G401 (cell line): Measurements from ENCODE around the gene PHPT1. TPM values are rescaled to one million over a fixed set of nuclear protein-coding genes. Genes with fewer than 3 reads are reported as not detected.
A peak's percentile ranks its signal among the peaks of the same experiment; 100 is the strongest.
"Not testable (repeated sequence)": the region's sequence is repeated elsewhere in the genome, so short reads cannot be mapped to it uniquely, and the experiment has no call there.

Experiments
- DNase-seq: peaks from one replicate; pipeline ENCODE4 v3.0.0-alpha.2; 2015; ENCODE audit warnings: low spot score
- in situ Hi-C: cut with HindIII; loops from 2 replicates; pipeline ENCODE4 v1.10.0; 2016; ENCODE audit warnings: low sequenced_read_pairs, mixed read lengths
- total RNA-seq: library from RNA; depleted of rRNA; stranded (reverse); fragments of >200 nt; shearing (Covaris generic); gene quantifications from 2 replicates; pipeline ENCODE4 v1.2.3, GENCODE V29; 2014

The PHPT1 gene
- total RNA-seq, 1 experiment from 2014 or later: 139 TPM

DNA sequence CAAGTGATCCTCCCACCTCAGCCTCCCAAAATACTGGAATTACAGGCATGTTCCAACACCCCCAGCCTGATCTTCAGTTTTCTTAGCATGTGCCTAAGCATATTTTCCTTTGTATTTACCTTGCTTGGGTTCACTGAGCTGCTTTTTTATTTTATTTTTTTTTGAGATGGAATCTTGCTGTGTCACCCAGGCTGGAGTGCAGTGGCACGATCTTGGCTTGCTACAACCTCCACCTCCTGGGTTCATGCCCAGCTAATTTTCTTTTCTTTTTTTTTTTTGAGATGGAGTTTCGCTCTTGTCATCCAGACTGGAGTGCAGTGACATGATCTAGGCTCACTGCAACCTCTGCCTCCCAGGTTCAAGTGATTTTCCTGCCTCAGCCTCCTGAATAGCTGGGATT lies 20.4 kb downstream of the PHPT1 start:
- in situ Hi-C loops, DNase-seq: not testable (repeated sequence)

DNA sequence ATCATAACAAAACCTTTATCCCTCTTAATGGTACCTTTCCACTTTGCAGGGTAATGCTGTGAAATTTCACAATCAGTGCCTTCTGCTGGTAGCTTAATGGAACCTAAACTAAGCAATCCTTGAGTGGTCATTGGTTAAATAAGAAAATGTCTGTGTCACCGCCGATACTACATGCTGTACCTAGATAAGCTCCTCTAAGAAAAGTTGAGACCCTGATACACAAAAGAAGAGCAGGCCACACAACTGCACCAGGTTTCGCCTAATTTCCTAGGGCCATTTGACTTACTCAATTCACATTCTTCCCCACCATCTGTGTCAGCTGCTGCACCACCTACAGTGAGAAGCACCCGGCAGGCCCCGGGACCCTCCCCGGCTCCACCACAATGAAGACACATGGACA lies 25.9 kb downstream of the PHPT1 start:
- DNase-seq: no peak
- in situ Hi-C loops: no loop called here

DNA sequence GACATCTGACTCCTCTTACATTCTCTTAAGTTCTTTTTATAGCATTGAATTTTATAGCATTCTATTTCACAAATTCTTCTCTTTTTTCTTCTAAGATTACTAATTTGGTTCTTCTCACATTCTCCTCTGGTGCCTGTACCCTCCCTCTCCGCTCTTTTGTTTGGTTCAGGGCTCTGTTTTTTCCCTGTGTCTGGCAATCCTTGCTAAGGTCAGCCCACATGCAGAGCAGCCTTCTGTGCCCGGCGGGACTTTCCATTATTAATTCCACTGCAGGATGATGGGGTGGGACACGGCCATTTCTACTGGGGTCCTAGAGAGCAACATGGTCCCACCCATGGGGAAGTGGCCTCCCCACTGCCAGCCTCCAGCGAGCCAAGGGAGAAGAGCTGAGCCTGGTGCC lies 27.3 kb downstream of the PHPT1 start:
- in situ Hi-C loops: no loop called here

DNA sequence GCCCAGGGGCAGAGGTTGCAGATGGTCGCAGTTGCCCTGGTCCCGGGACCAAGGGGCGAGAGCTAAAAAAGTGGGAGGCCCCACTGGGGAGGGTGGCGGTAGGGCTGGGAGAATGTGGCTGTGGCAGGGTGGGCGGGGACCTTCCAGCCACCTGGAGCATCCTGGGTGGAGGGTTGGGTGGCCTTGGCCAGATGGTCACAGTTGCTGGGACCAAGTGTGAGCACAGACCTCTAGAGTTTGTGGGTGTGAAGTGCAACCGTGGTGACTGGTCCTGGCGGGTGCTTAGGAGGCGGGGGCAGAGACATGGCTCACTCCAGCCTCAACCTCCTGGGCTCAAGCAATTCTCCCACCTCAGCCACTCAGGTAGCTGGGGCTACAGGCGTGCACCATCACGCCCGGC lies 31.4 kb downstream of the PHPT1 start:
- in situ Hi-C loops: loop anchor here (10.0 kb wide), 1 partner anchor 54 kb away; no protein-coding TSS in a partner anchor
- DNase-seq: no peak

More for the DNA sequence above, 27.3 kb downstream of the PHPT1 start:
- peak; percentile 85 for DNase-seq

DNA sequence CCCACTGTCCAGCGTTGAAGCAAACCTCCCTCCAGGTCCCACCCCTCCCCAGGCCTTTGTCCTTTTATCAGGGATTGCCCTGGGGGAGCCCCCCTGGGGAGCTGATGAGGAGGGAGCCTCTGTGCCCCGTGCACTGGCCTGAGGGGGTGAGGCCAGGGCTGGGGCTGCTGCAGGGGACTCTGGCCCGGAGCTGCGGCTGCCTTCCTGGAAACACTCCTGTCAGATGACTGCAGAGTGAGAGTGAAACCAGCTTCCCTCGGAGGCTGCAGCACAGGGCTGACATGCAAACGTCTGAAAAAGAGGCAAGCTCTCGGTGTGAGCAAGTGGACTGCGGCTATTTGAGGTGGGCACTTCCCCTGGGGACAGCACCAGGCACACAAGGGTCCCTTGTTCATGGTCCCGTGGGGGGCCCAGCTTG lies 32.5 kb downstream of the PHPT1 start:
- in situ Hi-C loops: loop anchor here (10.0 kb wide), 1 partner anchor 53 kb away; no protein-coding TSS in a partner anchor
- DNase-seq: no peak

DNA sequence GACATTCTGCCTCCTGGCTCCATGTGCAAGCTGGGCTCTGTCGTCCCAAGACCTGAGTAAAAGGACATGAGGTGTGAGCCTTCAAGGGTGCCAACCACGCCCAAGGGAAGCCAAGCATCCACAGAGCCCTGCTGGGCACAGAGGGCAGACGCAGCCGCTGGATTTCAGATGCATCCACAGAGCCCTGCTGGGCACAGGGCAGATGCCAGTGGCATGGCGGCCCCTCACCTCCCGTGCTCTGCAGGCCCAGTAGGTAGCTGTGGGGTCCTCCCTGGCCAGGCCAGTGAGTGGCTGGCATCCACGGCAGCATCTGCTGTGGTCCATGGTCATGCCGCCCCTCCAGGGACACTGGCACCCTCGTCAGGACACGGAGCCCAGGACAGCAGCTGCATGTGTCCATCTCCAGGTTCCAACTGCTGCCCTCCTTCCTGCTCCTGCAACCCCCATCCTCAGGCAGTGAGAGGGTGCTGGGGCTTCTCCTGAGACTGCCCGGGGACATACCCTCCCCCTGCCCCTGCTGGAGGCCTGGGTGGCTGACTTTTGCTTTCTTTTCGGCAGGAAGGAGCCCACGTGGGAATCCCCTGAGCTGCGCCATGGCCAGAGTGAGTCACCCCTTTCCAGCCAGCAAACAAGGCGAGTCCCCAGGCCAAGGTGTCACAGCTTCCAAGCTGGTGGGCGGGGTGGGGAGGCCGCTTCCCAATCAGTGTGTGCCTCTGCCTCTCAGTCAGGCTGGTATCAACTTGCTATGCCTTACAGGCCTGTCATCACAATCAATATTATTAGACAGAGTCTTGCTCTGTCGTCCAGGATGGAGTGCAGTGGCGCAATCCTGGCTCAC lies 33.1 kb downstream of the PHPT1 start:
- in situ Hi-C loops: loop anchor here (10.0 kb wide), 1 partner anchor 52 kb away; no protein-coding TSS in a partner anchor
- DNase-seq: no peak

DNA sequence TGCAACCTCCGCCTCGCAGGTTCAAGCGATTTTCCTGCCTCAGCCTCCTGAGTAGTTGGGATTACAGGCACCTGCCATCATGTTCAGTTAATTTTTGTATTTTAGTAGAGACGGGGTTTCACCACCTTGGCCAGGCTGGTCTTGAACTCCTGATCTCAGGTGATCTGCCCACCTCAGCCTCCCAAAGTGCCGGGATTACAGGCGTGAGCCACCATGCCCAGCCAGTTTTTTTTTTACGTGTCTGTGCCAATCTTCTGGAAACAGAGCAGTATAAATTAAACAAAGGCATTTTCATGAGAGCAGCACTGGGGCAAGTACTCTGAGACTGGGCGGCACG lies 33.7 kb downstream of the PHPT1 start:
- not testable (repeated sequence) for DNase-seq
- in situ Hi-C loops: loop anchor here (10.0 kb wide), 1 partner anchor 52 kb away; no protein-coding TSS in a partner anchor

DNA sequence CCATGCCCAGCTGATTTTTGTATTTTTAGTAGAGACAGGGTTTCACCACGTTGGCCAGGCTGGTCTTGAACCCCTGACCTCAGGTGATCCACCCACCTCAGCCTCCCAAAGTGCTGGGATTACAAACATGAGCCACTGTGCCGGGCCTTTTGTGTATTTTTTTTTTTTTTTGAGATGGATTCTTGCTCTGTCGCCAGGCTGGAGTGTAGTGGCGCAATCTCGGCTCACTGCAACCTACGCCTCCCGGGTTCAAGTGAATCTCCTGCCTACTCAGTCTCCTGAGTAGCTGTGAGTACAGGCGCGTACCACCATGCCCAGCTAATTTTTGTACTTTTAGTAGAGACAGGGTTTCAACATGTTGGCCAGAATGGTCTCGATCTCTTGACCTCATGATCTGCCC lies 34.5 kb downstream of the PHPT1 start:
- in situ Hi-C loops: loop anchor here (10.0 kb wide), 1 partner anchor 51 kb away; no protein-coding TSS in a partner anchor
- not testable (repeated sequence) for DNase-seq

DNA sequence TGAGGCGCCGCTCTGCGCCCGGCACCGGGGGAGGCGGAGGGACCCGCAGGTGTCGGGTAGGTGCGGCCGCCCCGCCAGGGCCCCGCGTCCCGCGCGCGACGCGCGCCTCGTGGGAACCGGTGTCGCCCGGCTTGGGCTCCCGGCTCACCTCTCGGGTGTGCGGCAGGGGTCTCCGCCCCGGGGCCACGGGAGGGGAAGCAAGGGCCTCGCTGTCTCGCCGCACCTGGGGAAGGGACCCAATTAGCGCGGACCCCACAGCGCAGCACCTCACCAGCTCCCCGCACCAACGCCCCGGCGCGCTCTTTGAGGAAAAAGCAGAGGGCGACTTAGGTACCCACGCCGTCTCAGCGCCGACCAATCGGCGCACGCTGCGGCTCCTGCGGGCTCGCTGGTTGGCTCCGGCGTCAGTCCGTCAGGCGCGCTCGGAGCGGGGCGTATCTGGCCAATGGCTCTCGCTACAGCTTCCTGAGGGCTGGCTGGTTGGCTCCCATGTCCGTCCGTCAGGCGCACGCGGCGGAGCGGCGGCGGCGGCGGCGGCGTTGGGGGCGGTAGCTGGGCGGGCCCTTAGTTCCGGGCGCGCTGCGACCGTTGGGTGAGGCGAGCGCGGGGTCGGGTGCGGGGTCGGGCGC lies 36.9 kb downstream of the PHPT1 start, which contains the start of gene TRAF2:
TRAF2 (plus strand) TSS at position 567 of the 629 bp plus-strand sequence. CDS start 12,225 bp downstream, outside the sequence.
- in situ Hi-C loops: loop anchor here (10.0 kb wide), 1 partner anchor 49 kb away; no protein-coding TSS in a partner anchor
- DNase-seq: peak; percentile 98

DNA sequence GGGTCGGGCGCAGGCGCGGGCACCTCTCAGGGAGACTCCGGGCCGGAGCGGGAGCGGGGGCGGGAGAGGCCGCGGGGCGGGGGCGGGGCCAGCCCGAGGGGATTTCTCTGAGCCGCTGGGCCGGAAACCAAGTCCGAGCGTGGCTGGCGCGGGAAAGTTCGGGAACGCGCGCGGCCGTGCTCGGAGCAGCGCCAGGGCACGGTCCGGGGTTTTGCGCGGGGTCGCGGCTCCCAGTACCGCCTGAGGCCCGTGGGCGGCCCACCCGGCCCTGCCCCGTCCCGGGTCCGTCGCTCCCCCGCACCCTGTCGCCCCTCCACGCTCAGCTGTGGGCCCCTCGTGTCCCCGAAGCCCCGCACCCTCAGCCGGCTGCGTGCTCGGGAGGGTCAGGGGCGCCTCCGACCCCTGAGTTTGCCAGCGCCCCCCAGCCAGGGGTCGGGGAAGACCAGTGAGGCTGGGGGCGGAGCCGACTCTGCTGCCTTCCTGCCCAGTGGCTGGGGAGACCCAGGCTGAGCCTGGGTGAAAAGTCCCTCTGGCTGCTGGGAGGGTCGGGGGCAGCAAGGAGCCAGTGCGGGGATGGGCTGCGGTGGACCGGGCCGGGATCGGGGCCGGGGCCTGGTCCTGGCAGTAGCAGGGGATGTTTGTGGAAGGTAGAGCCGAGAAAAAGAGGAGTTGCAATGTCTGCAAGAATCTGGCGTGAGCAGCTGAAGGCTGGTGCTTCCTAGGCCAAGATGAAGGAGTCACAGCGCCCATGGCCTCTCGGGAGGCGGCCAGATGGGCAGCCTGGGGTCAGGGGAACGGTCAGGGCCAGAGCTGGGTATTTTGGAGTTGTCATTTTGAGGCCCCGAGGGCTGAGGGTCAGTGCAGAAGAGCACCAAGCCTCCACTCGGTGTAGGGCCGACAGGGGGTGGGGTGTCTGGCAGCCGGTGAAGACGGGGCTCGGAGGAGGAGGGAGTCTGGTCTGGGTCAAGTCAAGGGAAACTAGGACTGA lies 37.7 kb downstream of the PHPT1 start:
- in situ Hi-C loops: loop anchor here (10.0 kb wide), 1 partner anchor 48 kb away; no protein-coding TSS in a partner anchor

DNA sequence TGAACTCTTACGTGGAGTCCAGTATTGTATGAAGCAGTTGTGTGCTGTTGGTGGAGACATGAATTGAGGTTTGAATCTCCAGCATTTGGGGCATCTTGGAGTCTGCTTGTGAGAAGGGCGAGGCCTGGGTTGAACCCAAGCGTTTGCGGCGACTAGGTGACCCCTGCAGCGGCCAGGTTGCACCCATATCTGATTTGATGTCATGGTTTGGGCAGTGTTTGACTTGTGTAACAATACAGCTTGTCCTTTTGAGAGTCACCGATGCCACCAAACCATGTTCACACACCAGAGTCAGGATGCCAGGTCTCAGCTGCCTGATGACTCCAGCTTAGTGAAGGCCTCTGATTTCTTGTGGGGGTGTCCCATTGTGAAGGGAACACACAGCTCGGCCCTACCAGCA lies 39.2 kb downstream of the PHPT1 start:
- no peak for DNase-seq
- in situ Hi-C loops: loop anchor here (10.0 kb wide), 1 partner anchor 46 kb away; no protein-coding TSS in a partner anchor

More for the DNA sequence above, 37.7 kb downstream of the PHPT1 start:
- no peak for DNase-seq

DNA sequence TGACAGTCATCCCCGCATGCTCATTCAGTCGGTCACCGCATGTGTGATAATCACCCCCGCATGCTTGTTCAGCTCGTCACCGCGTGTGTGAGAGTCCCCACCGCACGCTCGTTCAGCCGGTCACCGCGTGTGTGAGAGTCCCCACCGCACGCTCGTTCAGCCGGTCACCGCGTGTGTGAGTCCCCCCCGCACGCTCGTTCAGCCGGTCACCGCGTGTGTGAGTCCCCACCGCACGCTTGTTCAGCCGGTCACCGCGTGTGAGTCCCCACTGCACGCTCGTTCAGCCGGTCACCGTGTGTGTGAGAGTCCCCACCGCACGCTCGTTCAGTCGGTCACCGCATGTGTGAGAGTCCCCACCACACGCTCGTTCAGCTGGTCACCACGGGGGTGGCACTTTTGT lies 40.6 kb downstream of the PHPT1 start:
- in situ Hi-C loops: loop anchor here (10.0 kb wide), 1 partner anchor 45 kb away; no protein-coding TSS in a partner anchor
- DNase-seq: no peak

DNA sequence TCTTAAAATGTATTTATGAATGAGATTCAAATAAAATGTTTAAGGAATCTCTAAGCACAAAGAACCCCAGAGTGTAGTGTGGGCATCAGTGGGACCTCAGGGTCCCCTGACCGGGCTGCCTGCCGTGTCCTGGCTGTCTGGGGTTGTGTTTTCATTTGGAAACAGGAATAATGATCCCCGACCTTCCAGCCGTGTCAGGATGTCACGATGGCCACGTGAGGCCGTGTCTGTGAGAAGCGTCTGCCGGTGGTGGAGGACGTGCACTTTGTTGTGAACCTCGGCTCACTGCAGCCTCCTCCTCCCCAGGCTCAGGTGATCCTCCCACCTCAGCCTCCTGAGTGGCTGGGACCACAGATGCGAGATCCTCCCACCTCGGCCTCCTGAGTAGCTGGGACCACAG lies 41.5 kb downstream of the PHPT1 start:
- in situ Hi-C loops: no loop called here

DNA sequence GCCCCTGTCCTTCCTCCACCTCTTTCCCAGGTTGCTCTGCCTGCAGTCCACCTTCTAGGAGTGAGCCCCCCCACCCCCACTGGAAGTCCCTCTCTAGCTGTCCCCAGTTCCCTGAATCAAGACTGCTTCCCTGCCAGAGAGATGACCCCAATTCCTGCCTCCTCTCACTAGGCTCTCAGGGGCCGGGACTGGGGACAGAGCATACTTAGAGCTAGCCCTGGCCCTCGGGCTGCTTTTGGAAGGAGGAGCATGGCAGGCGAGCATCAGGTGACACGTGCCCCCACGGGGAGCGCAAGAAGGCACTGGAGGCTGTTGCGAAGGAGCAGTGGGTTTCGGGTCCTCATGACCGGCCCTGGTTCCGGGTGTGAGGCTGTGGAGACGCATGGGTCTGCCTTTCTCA lies 46.8 kb downstream of the PHPT1 start:
- DNase-seq: no peak
- in situ Hi-C loops: no loop called here

More for the DNA sequence above, 41.5 kb downstream of the PHPT1 start:
- no peak for DNase-seq

DNA sequence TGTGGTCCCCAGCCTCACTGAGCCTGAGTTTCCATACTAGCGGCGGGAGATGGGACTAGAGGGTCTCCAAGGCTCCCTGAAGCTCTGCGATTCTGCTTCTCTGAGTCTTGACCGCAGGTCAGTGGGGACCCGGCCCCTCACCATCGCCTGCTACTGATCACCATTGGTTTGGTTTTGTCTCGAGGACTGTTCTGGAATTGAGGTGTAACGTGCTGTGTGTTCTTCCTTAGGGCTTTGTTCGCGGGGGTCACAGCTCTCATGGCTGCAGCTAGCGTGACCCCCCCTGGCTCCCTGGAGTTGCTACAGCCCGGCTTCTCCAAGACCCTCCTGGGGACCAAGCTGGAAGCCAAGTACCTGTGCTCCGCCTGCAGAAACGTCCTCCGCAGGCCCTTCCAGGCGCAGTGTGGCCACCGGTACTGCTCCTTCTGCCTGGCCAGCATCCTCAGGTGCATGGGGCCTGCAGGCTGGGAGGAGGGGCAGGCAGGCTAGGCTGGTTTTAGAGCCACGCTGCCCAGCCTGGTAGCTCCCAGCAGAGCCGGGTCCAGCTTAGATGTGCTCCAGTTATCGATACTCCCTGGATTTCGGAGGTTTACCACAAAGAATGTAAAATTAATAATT lies 49.4 kb downstream of the PHPT1 start:
- in situ Hi-C loops: no loop called here

DNA sequence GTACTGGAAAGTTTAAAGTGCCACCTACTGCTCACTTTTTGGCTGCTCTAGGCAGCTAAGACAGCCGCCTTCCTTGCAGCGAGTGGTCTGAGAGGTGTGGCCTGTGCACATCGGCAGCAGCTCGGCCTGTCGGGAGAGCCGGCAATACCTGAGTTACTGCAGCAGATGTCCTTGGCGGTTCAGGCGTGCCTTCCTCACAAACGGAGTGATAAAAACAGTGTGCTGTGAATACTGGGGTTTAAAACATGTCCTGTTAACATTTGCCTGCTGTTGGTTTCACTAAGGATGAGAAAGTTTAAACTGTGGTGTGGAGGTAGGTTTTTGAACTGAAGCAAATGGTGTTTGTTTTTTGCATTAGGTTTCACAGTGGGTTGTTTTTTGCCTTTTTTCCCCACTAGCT lies 50.0 kb downstream of the PHPT1 start:
- in situ Hi-C loops: no loop called here
- no peak for DNase-seq

More for the DNA sequence above, 49.4 kb downstream of the PHPT1 start:
- no peak for DNase-seq

DNA sequence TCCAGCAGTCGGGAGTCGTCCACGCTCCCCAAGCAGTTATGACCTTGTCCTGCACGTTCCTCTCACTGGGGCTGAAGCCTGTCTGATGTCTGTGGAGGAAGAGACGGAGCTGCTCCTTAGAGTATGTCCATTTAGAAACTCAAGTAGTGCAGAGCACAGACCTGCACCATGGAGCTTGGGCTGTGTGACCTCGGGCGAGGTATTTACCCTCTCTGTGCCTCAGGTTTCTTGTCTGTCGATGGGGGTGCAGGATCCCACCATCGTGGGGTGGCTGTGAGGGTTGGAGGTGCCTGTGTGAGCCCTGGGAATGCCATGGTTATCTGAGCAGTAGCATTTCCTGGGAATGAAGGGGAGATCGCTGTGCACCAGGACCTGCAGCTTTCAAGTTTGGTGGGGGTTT lies 51.3 kb downstream of the PHPT1 start:
- in situ Hi-C loops: no loop called here

More for the DNA sequence above, 51.3 kb downstream of the PHPT1 start:
- DNase-seq: no peak
